Stimulated activated naive CD8-positive, alpha-beta T cell treated with anti-CD3 and anti-CD28 coated beads, Interleukin-15, amount 100 ng/mL, for 72 hours (primary cell): ENCODE data around the gene PARK7.

Source experiments
- ATAC-seq: fragments of 150-1000 bp; cut with Tn5 transposase; 2 replicates; pipeline ENCODE4 v1.10.0; 2021; ENCODE audit warnings: mild to moderate bottlenecking, moderate library complexity
- DNase-seq, 2 donors: peaks; one replicate each; pipeline ENCODE4 v3.0.0; 2021 to 2022
- H3K27ac Mint-ChIP-seq, 2 donors: one replicate each; pipeline ENCODE4 v1.8.0; 2022; ENCODE audit warnings: mild to moderate bottlenecking in 2 of 2, mixed read lengths in 2 of 2, moderate library complexity in 2 of 2
- H3K27me3 Mint-ChIP-seq: one replicate; pipeline ENCODE4 v1.8.0; 2022; ENCODE audit warnings: mixed read lengths
- H3K4me1 Mint-ChIP-seq: one replicate; pipeline ENCODE4 v1.8.0; 2022; ENCODE audit warnings: mild to moderate bottlenecking, mixed read lengths
- H3K4me3 Mint-ChIP-seq, 2 donors: one replicate each; pipeline ENCODE4 v1.8.0; 2022; ENCODE audit warnings: mild to moderate bottlenecking in 2 of 2, mixed read lengths in 2 of 2, moderate library complexity in 1 of 2
- H3K9me3 Mint-ChIP-seq, 2 donors: one replicate each; pipeline ENCODE4 v1.8.0; 2022; ENCODE audit warnings: mixed read lengths in 2 of 2

Gene PARK7

GRCh38 chr1:8006037-8006963 is 44.8 kb downstream of the PARK7 start:
- no peak overlapping the region for H3K4me3 Mint-ChIP-seq
- H3K27ac Mint-ChIP-seq = no peak overlapping the region
- no peaks in the 10 kb centered on the region for H3K4me1 Mint-ChIP-seq
- DNase-seq = no peak
- no peak for ATAC-seq
- H3K9me3 Mint-ChIP-seq = no peaks in the 10 kb centered on the region
- no peaks in the 10 kb centered on the region for H3K27me3 Mint-ChIP-seq

- no peak for DNase-seq
- H3K27me3 Mint-ChIP-seq = no peaks in the 10 kb centered on the region
- no peak for ATAC-seq
- no peaks in the 10 kb centered on the region for H3K4me1 Mint-ChIP-seq
- no peak overlapping the region for H3K4me3 Mint-ChIP-seq
- H3K27ac Mint-ChIP-seq = no peak overlapping the region
- no peaks in the 10 kb centered on the region for H3K9me3 Mint-ChIP-seq
Measured at GRCh38 chr1:8009043-8010002, 47.8 kb downstream of the PARK7 start.

GRCh38 chr1:8010080-8010664 is 48.7 kb downstream of the PARK7 start:
- no peaks in the 10 kb centered on the region for H3K9me3 Mint-ChIP-seq

GRCh38 chr1:8011016-8011415 is 49.5 kb downstream of the PARK7 start:
- Mint-ChIP-seq H3K27me3 (peaks cover 9% of the 10 kb centered on the region), H3K27ac (no peak overlapping the region), H3K4me1 (peaks cover 6% of the 10 kb centered on the region), H3K9me3 (no peaks in the 10 kb centered on the region), H3K4me3 (no peak overlapping the region)
- DNase-seq (no peak), ATAC-seq (no peak)

More at GRCh38 chr1:8010080-8010664, 48.7 kb downstream of the PARK7 start:
- H3K27me3 Mint-ChIP-seq = peaks cover under 1% of the 10 kb centered on the region
- ATAC-seq (no peak), DNase-seq (no peak)
- peak overlapping the region in 1 of 2 donors; percentile 8 for H3K27ac Mint-ChIP-seq
- no peak overlapping the region for H3K4me3 Mint-ChIP-seq
- H3K4me1 Mint-ChIP-seq = peaks cover 1% of the 10 kb centered on the region

- Mint-ChIP-seq H3K4me1 (peaks cover 6% of the 10 kb centered on the region), H3K27ac (no peak overlapping the region), H3K27me3 (peaks cover 18% of the 10 kb centered on the region), H3K4me3 (no peak overlapping the region), H3K9me3 (no peaks in the 10 kb centered on the region)
- DNase-seq (no peak), ATAC-seq (no peak)
Measured at GRCh38 chr1:8011923-8012858, 50.7 kb downstream of the PARK7 start.

GRCh38 chr1:8012955-8013354 is 51.4 kb downstream of the PARK7 start:
- Mint-ChIP-seq H3K27me3 (peaks cover 18% of the 10 kb centered on the region), H3K4me3 (no peak overlapping the region), H3K4me1 (peaks cover 6% of the 10 kb centered on the region), H3K27ac (no peak overlapping the region), H3K9me3 (no peaks in the 10 kb centered on the region)
- ATAC-seq (no peak), DNase-seq (no peak)

- Mint-ChIP-seq H3K4me3 (no peak overlapping the region), H3K9me3 (no peaks in the 10 kb centered on the region), H3K27ac (no peak overlapping the region), H3K27me3 (peaks cover 18% of the 10 kb centered on the region), H3K4me1 (peaks cover 6% of the 10 kb centered on the region)
- DNase-seq = no peak
- no peak for ATAC-seq
Measured at GRCh38 chr1:8013399-8013798, 51.9 kb downstream of the PARK7 start.

- Mint-ChIP-seq H3K27ac (no peak overlapping the region), H3K4me1 (peaks cover 6% of the 10 kb centered on the region), H3K9me3 (no peaks in the 10 kb centered on the region), H3K27me3 (peaks cover 22% of the 10 kb centered on the region), H3K4me3 (no peak overlapping the region)
- DNase-seq (no peak), ATAC-seq (no peak)
Measured at GRCh38 chr1:8013800-8014199, 52.3 kb downstream of the PARK7 start.

GRCh38 chr1:8014381-8014988 is 53.0 kb downstream of the PARK7 start:
- no peak for DNase-seq
- Mint-ChIP-seq H3K27ac (no peak overlapping the region), H3K4me1 (peaks cover 6% of the 10 kb centered on the region)

GRCh38 chr1:8015036-8015808 is 53.7 kb downstream of the PARK7 start:
- H3K4me3 Mint-ChIP-seq = no peak overlapping the region
- peak; percentile 19 to 28 for DNase-seq
- peaks cover 30% of the 10 kb centered on the region for H3K27me3 Mint-ChIP-seq
- peaks cover 6% of the 10 kb centered on the region for H3K4me1 Mint-ChIP-seq
- H3K9me3 Mint-ChIP-seq = no peaks in the 10 kb centered on the region
- ATAC-seq = peak; percentile 72
- no peak overlapping the region for H3K27ac Mint-ChIP-seq

More at GRCh38 chr1:8014381-8014988, 53.0 kb downstream of the PARK7 start:
- Mint-ChIP-seq H3K27me3 (peaks cover 29% of the 10 kb centered on the region), H3K9me3 (no peaks in the 10 kb centered on the region), H3K4me3 (no peak overlapping the region)
- no peak for ATAC-seq

- Mint-ChIP-seq H3K27me3 (peaks cover 30% of the 10 kb centered on the region), H3K4me1 (peaks cover 6% of the 10 kb centered on the region), H3K9me3 (no peaks in the 10 kb centered on the region), H3K27ac (no peak overlapping the region), H3K4me3 (no peak overlapping the region)
- DNase-seq = no peak
- no peak for ATAC-seq
Measured at GRCh38 chr1:8015809-8016165, 54.3 kb downstream of the PARK7 start.

- no peak overlapping the region for H3K4me3 Mint-ChIP-seq
- no peaks in the 10 kb centered on the region for H3K9me3 Mint-ChIP-seq
- H3K27ac Mint-ChIP-seq = no peak overlapping the region
- DNase-seq (no peak), ATAC-seq (no peak)
- H3K27me3 Mint-ChIP-seq = peaks cover 30% of the 10 kb centered on the region
- H3K4me1 Mint-ChIP-seq = peaks cover 6% of the 10 kb centered on the region
Measured at GRCh38 chr1:8016210-8016894, 54.8 kb downstream of the PARK7 start.

GRCh38 chr1:8016895-8017241 is 55.4 kb downstream of the PARK7 start:
- Mint-ChIP-seq H3K4me1 (peaks cover 6% of the 10 kb centered on the region), H3K27ac (no peak overlapping the region), H3K27me3 (peaks cover 30% of the 10 kb centered on the region), H3K4me3 (no peak overlapping the region), H3K9me3 (no peaks in the 10 kb centered on the region)
- ATAC-seq (no peak), DNase-seq (no peak)
